OCI-LY7 (cell line): Measurements from ENCODE around the gene RMI2. TPM values are rescaled to one million over a fixed set of nuclear protein-coding genes. Genes with fewer than 3 reads are reported as not detected.

ENCODE experiments used
- BruUV-seq: library from RNA; stranded (reverse); fragments of 400-500 nt; replicated peaks from 2 replicates; lab custom pipeline; 2021; lab: Mats Ljungman, UMichigan
- CTCF ChIA-PET: fragments of 300-600 bp; sonication (Branson Sonifier 250); formaldehyde crosslinking; loops from one replicate; lab custom pipeline; 2022; ENCODE audit warnings: antibody characterized with exemption; ENCODE audit not compliant: unreplicated experiment; lab: Charles Lee
- POLR2A ChIA-PET: fragments of 300-600 bp; sonication (Branson Sonifier 250); formaldehyde crosslinking; loops from one replicate; lab custom pipeline; 2022; ENCODE audit warnings: antibody characterized with exemption; lab: Charles Lee
- DNase-seq: peaks from one replicate; pipeline ENCODE4 v3.0.0-alpha.2; 2015; ENCODE audit warnings: low spot score
- H2AFZ ChIP-seq: fragments of 200-600 bp; sonication (generic), shearing (Covaris generic); 2 replicates; pipeline ENCODE4 v1.6.1; 2014; ENCODE audit warnings: mild to moderate bottlenecking, antibody characterized with exemption, low read length, moderate library complexity
- H3K27ac ChIP-seq: fragments of 200-600 bp; sonication (generic); 2 replicates; pipeline ENCODE4 v1.5.1; 2014; ENCODE audit warnings: mixed run types, low read depth, mild to moderate bottlenecking, moderate library complexity, low read length, inconsistent platforms; ENCODE audit not compliant: poor library complexity, severe bottlenecking
- H3K36me3 ChIP-seq: fragments of 200-600 bp; sonication (generic); 2 replicates; pipeline ENCODE4 v1.6.1; 2014; ENCODE audit warnings: mild to moderate bottlenecking, antibody characterized with exemption, low read length, moderate library complexity, mixed read lengths; ENCODE audit not compliant: insufficient read depth
- H3K4me1 ChIP-seq: fragments of 200-600 bp; sonication (generic); 2 replicates; pipeline ENCODE4 v1.5.1; 2014; ENCODE audit warnings: mild to moderate bottlenecking, low read length; ENCODE audit not compliant: insufficient read depth, poor library complexity, severe bottlenecking
- H3K4me2 ChIP-seq: fragments of 200-600 bp; sonication (generic); 2 replicates; pipeline ENCODE4 v1.6.1; 2014; ENCODE audit warnings: mild to moderate bottlenecking, low read length
- H3K4me3 ChIP-seq: fragments of 200-600 bp; sonication (generic); 2 replicates; pipeline ENCODE4 v1.5.1; 2014; ENCODE audit warnings: mild to moderate bottlenecking, low read depth, low read length; ENCODE audit not compliant: poor library complexity, severe bottlenecking
- H3K79me2 ChIP-seq: fragments of 200-600 bp; sonication (generic); 2 replicates; pipeline ENCODE4 v1.6.1; 2016; ENCODE audit warnings: low read depth, mild to moderate bottlenecking, low read length, moderate library complexity, mixed read lengths; ENCODE audit not compliant: insufficient read depth
- H3K9me2 ChIP-seq: fragments of 200-600 bp; sonication (generic); 2 replicates; pipeline ENCODE4 v1.6.1; 2016; ENCODE audit warnings: mild to moderate bottlenecking, low read length, mixed read lengths; ENCODE audit not compliant: insufficient read depth
- H3K9me3 ChIP-seq: fragments of 200-600 bp; sonication (generic); 2 replicates; pipeline ENCODE4 v1.6.1; 2014; ENCODE audit warnings: mild to moderate bottlenecking, mixed run types, low read length, mixed read lengths
- H4K20me1 ChIP-seq: fragments of 200-600 bp; sonication (generic); 2 replicates; pipeline ENCODE4 v1.6.1; 2014; ENCODE audit warnings: mild to moderate bottlenecking, antibody characterized with exemption, low read length, moderate library complexity, mixed read lengths; ENCODE audit not compliant: insufficient read depth
- CTCF ChIP-seq: fragments of 200-600 bp; sonication (generic); conservative IDR thresholded peaks from 2 replicates; pipeline ENCODE4 v1.5.1; 2014; ENCODE audit warnings: mild to moderate bottlenecking, antibody characterized with exemption, low read length, moderate library complexity, mixed read lengths
- EZH2phosphoT487 ChIP-seq: fragments of 200-600 bp; sonication (generic); IDR thresholded peaks from 2 replicates; pipeline ENCODE4 v1.6.1; 2018; ENCODE audit warnings: low read depth, borderline replicate concordance, mild to moderate bottlenecking, mixed run types, antibody characterized with exemption, low read length, moderate library complexity, mixed read lengths
- intact Hi-C: fragments of 100-400 bp; cut with micrococcal nuclease; formaldehyde crosslinking; loops from one replicate; pipeline ENCODE4 v1.10.0; 2022; ENCODE audit not compliant: unreplicated experiment
- total RNA-seq, 2 experiments: library from RNA; depleted of rRNA in 1 of 2; stranded (reverse); fragments of >200 nt in 1 of 2; shearing (Covaris generic) in 1 of 2; gene quantifications; 2 replicates each; pipeline ENCODE4 v1.2.3, GENCODE V29; 2014 to 2022

The RMI2 gene
- total RNA-seq, 2 experiments from 2014 or later = 84.5 to 126 TPM

- BruUV-seq = no TSS peak
- Histone ChIP-seq H3K27ac (peak overlapping the region; percentile 91), H3K4me3 (peak overlapping the region; percentile 39), H2AFZ (no peak overlapping the region), H3K9me2 (no peaks in the 10 kb centered on the region), H3K79me2 (peaks cover 51% of the 10 kb centered on the region), H3K36me3 (peaks cover 52% of the 10 kb centered on the region), H3K4me1 (peaks cover 89% of the 10 kb centered on the region), H4K20me1 (peaks cover 4% of the 10 kb centered on the region), H3K4me2 (peak overlapping the region; percentile 74; the same call in 1 of the 2 replicates), H3K9me3 (peaks cover 7% of the 10 kb centered on the region)
- intact Hi-C loops = no loop called here
- no peak for DNase-seq
- no peak for TF ChIP-seq CTCF
- no peak for TF ChIP-seq EZH2phosphoT487
- ChIA-PET CTCF (interaction anchor here (0.5 to 1.1 kb wide), 3 partner anchors 23 to 194 kb away, joined by 3 read pairs; no protein-coding TSS in a partner anchor), POLR2A (interaction anchor here (0.7 to 3.2 kb wide), 11 partner anchors 12 to 128 kb away, joined by 3 to 17 read pairs (median 4); partner anchors contain the start of gene SOCS1)
Observed at GRCh38 chr16:11353158-11353557, 7.9 kb downstream of the RMI2 start.

- Histone ChIP-seq H3K4me3 (peak overlapping the region; percentile 39), H3K4me2 (peak overlapping the region; percentile 74)
Observed at GRCh38 chr16:11354407-11354732, 9.1 kb downstream of the RMI2 start.

More at GRCh38 chr16:11354407-11354732, 9.1 kb downstream of the RMI2 start:
- H4K20me1 ChIP-seq = peaks cover 4% of the 10 kb centered on the region
- intact Hi-C loops = loop anchor here (2.0 kb wide), 1 partner anchor 384 kb away; no protein-coding TSS in a partner anchor
- ChIA-PET POLR2A (interaction anchor here (1.0 to 3.2 kb wide), 4 partner anchors 8 to 225 kb away, joined by 4 to 17 read pairs (median 6); no protein-coding TSS in a partner anchor), CTCF (interaction anchor here (0.8 to 1.3 kb wide), 2 partner anchors 17 to 100 kb away, joined by 4 to 6 read pairs; no protein-coding TSS in a partner anchor)
- peak overlapping the region; percentile 91 for H3K27ac ChIP-seq
- DNase-seq = peak; percentile 66
- peaks cover 86% of the 10 kb centered on the region for H3K4me1 ChIP-seq
- H3K36me3 ChIP-seq = peaks cover 39% of the 10 kb centered on the region
- H3K79me2 ChIP-seq = peaks cover 39% of the 10 kb centered on the region
- BruUV-seq = no TSS peak
- no peak for TF ChIP-seq EZH2phosphoT487
- TF ChIP-seq CTCF = no peak
- no peaks in the 10 kb centered on the region for H3K9me2 ChIP-seq
- H3K9me3 ChIP-seq = peaks cover 7% of the 10 kb centered on the region
- H2AFZ ChIP-seq = peak overlapping the region; percentile 1; the same call in 1 of the 2 replicates
